HG02852 (cell line): ENCODE data around the gene SOX13.

Experiments used
- ATAC-seq: cut with Tn5 transposase; IDR thresholded peaks from one replicate; pipeline ENCODE4 v1.9.1; 2021; ENCODE audit warnings: mild to moderate bottlenecking, moderate library complexity; ENCODE audit not compliant: unreplicated experiment

Gene SOX13

GRCh38 chr1:204149635-204150565 is 77.0 kb downstream of the SOX13 start:
- ATAC-seq = no peak

GRCh38 chr1:204150702-204151551 is 78.0 kb downstream of the SOX13 start:
- ATAC-seq = no peak

- no peak for ATAC-seq
Measured at GRCh38 chr1:204151552-204152309, 78.8 kb downstream of the SOX13 start, which contains the start of gene ETNK2. Gene ETNK2 (minus strand): TSS chr1:204152044. CDS start chr1:204151852, 192 bp downstream.

GRCh38 chr1:204152310-204153044 is 79.6 kb downstream of the SOX13 start:
- ATAC-seq = no peak

- ATAC-seq = no peak
Measured at GRCh38 chr1:204153667-204154066, 80.8 kb downstream of the SOX13 start.

GRCh38 chr1:204154568-204155255 is 81.8 kb downstream of the SOX13 start:
- no peak for ATAC-seq

- no peak for ATAC-seq
Measured at GRCh38 chr1:204155881-204156280, 83.0 kb downstream of the SOX13 start.

- no peak for ATAC-seq
Measured at GRCh38 chr1:204157962-204158361, 85.0 kb downstream of the SOX13 start.

GRCh38 chr1:204161609-204162493 is 88.9 kb downstream of the SOX13 start:
- ATAC-seq = no peak

GRCh38 chr1:204162494-204163074 is 89.7 kb downstream of the SOX13 start:
- no peak for ATAC-seq

GRCh38 chr1:204166219-204166618 is 93.3 kb downstream of the SOX13 start, which contains the start of gene REN:
Gene REN (minus strand): TSS chr1:204166337. CDS start chr1:204166293, 44 bp downstream.
- no peak for ATAC-seq

- ATAC-seq = no peak
Measured at GRCh38 chr1:204167730-204168129, 94.8 kb downstream of the SOX13 start.

GRCh38 chr1:204169858-204170257 is 96.9 kb downstream of the SOX13 start:
- no peak for ATAC-seq

- ATAC-seq = no peak
Measured at GRCh38 chr1:204170494-204171155, 97.7 kb downstream of the SOX13 start.

GRCh38 chr1:204171751-204172178 is 98.8 kb downstream of the SOX13 start:
- ATAC-seq = no peak

GRCh38 chr1:204172404-204173029 is 99.6 kb downstream of the SOX13 start:
- ATAC-seq = no peak

- ATAC-seq = no peak
Measured at GRCh38 chr1:204174958-204175357, 102.0 kb downstream of the SOX13 start.
